IMR-90 (cell line): ENCODE results near the gene EVA1A. TPM values are rescaled to one million over a fixed set of nuclear protein-coding genes. Genes with fewer than 3 reads are reported as not detected.
A peak's percentile ranks its signal among the peaks of the same experiment; 100 is the strongest.

Experiments
- ATAC-seq: fragments of 200-7000 bp; cut with Tn5 transposase; 2 replicates; pipeline ENCODE4 v1.9.1; 2020; ENCODE audit warnings: low read depth, mild to moderate bottlenecking, moderate library complexity
- BruUV-seq: library from RNA; stranded (reverse); fragments of 400-500 nt; replicated peaks from 2 replicates; lab custom pipeline; 2021; lab: Mats Ljungman, UMichigan
- CTCF ChIA-PET: fragments of 300-600 bp; formaldehyde crosslinking; extraction: SDS; loops from one replicate; lab custom pipeline; 2021; ENCODE audit warnings: antibody characterized with exemption; lab: Yijun Ruan, JAX
- POLR2A ChIA-PET: fragments of 300-600 bp; sonication (Branson Sonifier 250); formaldehyde crosslinking; loops from one replicate; lab custom pipeline; 2022; ENCODE audit warnings: antibody characterized with exemption; ENCODE audit not compliant: unreplicated experiment; lab: Charles Lee
- DNase-seq: peaks from one replicate; pipeline ENCODE4 v3.0.0; 2013
- H2AFZ ChIP-seq: replicated peaks from 2 replicates; pipeline ENCODE3; 2013; ENCODE audit warnings: low read length, mild to moderate bottlenecking; ENCODE audit not compliant: poor library complexity
- H2AK5ac ChIP-seq: 2 replicates; pipeline ENCODE4 v1.6.1; 2013; ENCODE audit warnings: low read depth, low read length, inconsistent platforms
- H2AK9ac ChIP-seq: replicated peaks from 2 replicates; pipeline ENCODE3; 2013; ENCODE audit warnings: mild to moderate bottlenecking, low read depth, low read length, moderate library complexity; ENCODE audit not compliant: poor library complexity
- H2BK120ac ChIP-seq: 2 replicates; pipeline ENCODE4 v1.6.1; 2013; ENCODE audit warnings: low read depth, low read length, inconsistent platforms
- H2BK15ac ChIP-seq: 3 replicates; pipeline ENCODE4 v1.6.1; 2013; ENCODE audit warnings: low read depth, low read length, inconsistent platforms
- H2BK20ac ChIP-seq: 2 replicates; pipeline ENCODE4 v1.6.1; 2013; ENCODE audit warnings: low read depth, mild to moderate bottlenecking, inconsistent platforms, low read length, moderate library complexity
- H2BK5ac ChIP-seq: 2 replicates; pipeline ENCODE4 v1.6.1; 2013; ENCODE audit warnings: mild to moderate bottlenecking, low read depth, low read length, inconsistent platforms; ENCODE audit not compliant: poor library complexity, severe bottlenecking
- H3K14ac ChIP-seq: replicated peaks from 2 replicates; pipeline ENCODE4 v1.6.1; 2013; ENCODE audit warnings: low read depth, low read length, inconsistent platforms
- H3K18ac ChIP-seq: 2 replicates; pipeline ENCODE4 v1.6.1; 2013; ENCODE audit warnings: low read depth, low read length, control low read depth
- H3K23ac ChIP-seq: 2 replicates; pipeline ENCODE4 v1.6.1; 2013; ENCODE audit warnings: low read depth, low read length, inconsistent platforms
- H3K27ac ChIP-seq: 2 replicates; pipeline ENCODE4 v1.5.1; 2013; ENCODE audit warnings: mild to moderate bottlenecking, control low read depth, low read length; ENCODE audit not compliant: insufficient read depth
- H3K27me3 ChIP-seq: 2 replicates; pipeline ENCODE4 v1.6.1; 2013; ENCODE audit warnings: low read length; ENCODE audit not compliant: control insufficient read depth, insufficient read depth
- H3K36me3 ChIP-seq: 2 replicates; pipeline ENCODE4 v1.6.1; 2013; ENCODE audit warnings: low read length, mixed read lengths; ENCODE audit not compliant: control insufficient read depth, insufficient read depth
- H3K4ac ChIP-seq: 2 replicates; pipeline ENCODE4 v1.6.1; 2013; ENCODE audit warnings: low read depth, low read length, inconsistent platforms
- H3K4me1 ChIP-seq: 2 replicates; pipeline ENCODE4 v1.6.1; 2013; ENCODE audit warnings: low read length, mixed read lengths; ENCODE audit not compliant: control insufficient read depth, insufficient read depth
- H3K4me2 ChIP-seq: 2 replicates; pipeline ENCODE4 v1.6.1; 2013; ENCODE audit warnings: low read depth, mild to moderate bottlenecking, control low read depth, low read length, moderate library complexity
- H3K4me3 ChIP-seq: 2 replicates; pipeline ENCODE4 v1.5.1; 2013; ENCODE audit warnings: low read depth, mild to moderate bottlenecking, control low read depth, low read length, moderate library complexity; ENCODE audit not compliant: insufficient read depth
- H3K56ac ChIP-seq: 2 replicates; pipeline ENCODE4 v1.6.1; 2013; ENCODE audit warnings: low read length, inconsistent platforms; ENCODE audit not compliant: insufficient read depth; ENCODE audit errors: extremely low read depth
- H3K79me1 ChIP-seq, 2 experiments: 2 replicates each; pipeline ENCODE4 v1.6.1; 2013; ENCODE audit warnings: low read length in 2 of 2, inconsistent platforms in 1 of 2, low read depth in 1 of 2
- H3K9ac ChIP-seq: 2 replicates; pipeline ENCODE4 v1.6.1; 2013; ENCODE audit warnings: low read depth, low read length, control low read depth
- H3K9me1 ChIP-seq: 2 replicates; pipeline ENCODE4 v1.6.1; 2013; ENCODE audit warnings: low read length, inconsistent platforms; ENCODE audit not compliant: insufficient read depth
- H3K9me3 ChIP-seq: 2 replicates; pipeline ENCODE4 v1.6.1; 2013; ENCODE audit warnings: low read length; ENCODE audit not compliant: control insufficient read depth, insufficient read depth
- H4K20me1 ChIP-seq: 2 replicates; pipeline ENCODE4 v1.6.1; 2013; ENCODE audit warnings: low read length, inconsistent platforms; ENCODE audit not compliant: insufficient read depth
- H4K5ac ChIP-seq: 2 replicates; pipeline ENCODE4 v1.6.1; 2013; ENCODE audit warnings: mild to moderate bottlenecking, low read depth, low read length, control low read depth
- H4K8ac ChIP-seq, 2 experiments: 2 replicates each; pipeline ENCODE4 v1.6.1; 2013; ENCODE audit warnings: low read depth in 2 of 2, low read length in 2 of 2, control low read depth in 1 of 2, inconsistent platforms in 1 of 2
- H4K91ac ChIP-seq: 2 replicates; pipeline ENCODE4 v1.6.1; 2013; ENCODE audit warnings: low read depth, low read length, inconsistent platforms; ENCODE audit not compliant: insufficient read depth
- BHLHE40 ChIP-seq: fragments of 150-350 bp; IDR thresholded peaks from 2 replicates; pipeline ENCODE4 v1.6.1; 2016; ENCODE audit warnings: mild to moderate bottlenecking, low read depth, low read length
- whole genome bisulfite sequencing, 2 experiments: methylation state at CpG; one replicate each; pipeline versions ENCODE4 v1.1.5 to v1.1.7; 2013; ENCODE audit warnings: missing lambda C conversion rate in 2 of 2; ENCODE audit not compliant: insufficient read length in 1 of 2; ENCODE audit errors: extremely low coverage in 2 of 2; 5-methylcytosine and 5-hydroxymethylcytosine counted together
- dilution Hi-C: fragments of 300-500 bp; cut with HindIII; formaldehyde crosslinking; loops from one replicate; pipeline ENCODE4 v1.14.3; 2018; ENCODE audit warnings: low sequenced_read_pairs; ENCODE audit not compliant: unreplicated experiment
- in situ Hi-C: fragments of 300-500 bp; cut with MboI; formaldehyde crosslinking; loops from 3 replicates; pipeline ENCODE4 v1.14.3; 2019; ENCODE audit warnings: low sequenced_read_pairs, inconsistent platforms, mixed read lengths
- intact Hi-C: fragments of 100-400 bp; cut with micrococcal nuclease; formaldehyde crosslinking; loops from 2 replicates; pipeline ENCODE4 v1.10.0; 2022
- polyA plus RNA-seq, 3 experiments: library from polyadenylated mRNA; depleted of rRNA; stranded (reverse); fragments of >200 nt; gene quantifications; 2 replicates each; pipeline ENCODE4 v1.2.3, GENCODE V29; 2012; ENCODE audit warnings: low replicate concordance in 1 of 3
- total RNA-seq: library from RNA; depleted of rRNA; stranded (reverse); fragments of >200 nt; gene quantifications from 2 replicates; pipeline ENCODE4 v1.2.3, GENCODE V29; 2012

Gene EVA1A
- total and polyA plus RNA-seq, 2 of the 4 experiments (the other 2 are of a cell fraction): 54.5 to 93.7 TPM

DNA sequence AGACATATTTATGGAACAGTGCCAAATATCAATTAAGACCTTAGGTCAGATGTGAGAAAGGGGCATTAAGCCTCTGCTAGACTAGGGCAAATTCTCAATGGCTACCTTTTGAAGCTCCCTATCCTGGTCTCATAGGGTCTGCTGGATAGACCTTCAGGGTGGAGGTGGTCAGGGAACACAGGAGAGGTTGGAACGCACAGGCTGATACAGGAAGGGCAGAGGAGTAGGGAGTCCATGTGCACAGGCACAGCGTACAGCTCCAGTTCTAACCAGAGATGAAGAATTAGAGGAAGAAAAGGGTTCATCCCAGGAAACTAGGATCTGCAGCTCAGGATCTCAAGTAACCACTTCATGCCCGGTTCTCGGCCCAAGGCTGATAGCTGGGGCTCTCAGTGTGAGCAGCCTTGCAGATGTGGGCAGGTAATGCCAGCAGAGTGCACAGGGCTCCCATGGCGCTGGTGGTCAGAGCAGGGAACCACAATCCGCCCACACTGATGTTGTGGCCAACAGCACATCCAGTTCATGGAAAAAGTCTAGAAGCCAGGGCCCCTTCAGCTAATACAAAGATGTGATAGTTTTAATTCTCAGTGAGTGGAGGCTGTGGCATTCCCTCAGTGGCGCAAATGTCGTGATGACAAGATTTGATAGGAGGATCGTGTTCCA, 3.4 kb upstream of the EVA1A start:
- H2BK15ac ChIP-seq: no peak overlapping the region
- H3K9me1 ChIP-seq: peaks cover 13% of the 10 kb centered on the region
- H3K27ac ChIP-seq: no peak overlapping the region
- H3K4me2 ChIP-seq: no peak overlapping the region
- DNase-seq (no peak), ATAC-seq (no peak)
- H2BK20ac ChIP-seq: no peak overlapping the region
- peaks cover 8 to 29% of the 10 kb centered on the region in 2 experiments for H3K79me1 ChIP-seq
- H3K18ac ChIP-seq: no peak overlapping the region
- in situ Hi-C loops: loop anchor here (5.0 kb wide), 1 partner anchor 43 kb away; no protein-coding TSS in a partner anchor
- ChIA-PET CTCF (interaction anchor here (2.2 kb wide), 1 partner anchor 10 kb away, joined by 12 read pairs; no protein-coding TSS in a partner anchor), POLR2A (interaction anchor here (0.9 kb wide), 1 partner anchor 32 kb away, joined by 3 read pairs; no protein-coding TSS in a partner anchor)
- H4K91ac ChIP-seq: no peak overlapping the region
- no peak overlapping the region for H3K9ac ChIP-seq
- peaks cover 4% of the 10 kb centered on the region; the same call in 1 of the 2 replicates for H4K20me1 ChIP-seq
- H2BK120ac ChIP-seq: no peak overlapping the region
- no peak overlapping the region for H3K4ac ChIP-seq
- H4K8ac ChIP-seq: no peak overlapping the region
- H2AFZ ChIP-seq: no peak overlapping the region
- no peaks in the 10 kb centered on the region for H3K36me3 ChIP-seq
- no peak for TF ChIP-seq BHLHE40
- H3K9me3 ChIP-seq: no peaks in the 10 kb centered on the region
- no TSS peak for BruUV-seq
- dilution Hi-C loops: no loop called here
- no peaks in the 10 kb centered on the region for H3K27me3 ChIP-seq
- no peak overlapping the region for H3K14ac ChIP-seq
- no peak overlapping the region for H3K23ac ChIP-seq
- H3K4me1 ChIP-seq: peaks cover 12% of the 10 kb centered on the region
- no peak overlapping the region for H2BK5ac ChIP-seq
- H2AK5ac ChIP-seq: peak overlapping the region; percentile 70; the same call in 1 of the 2 replicates
- H4K5ac ChIP-seq: no peak overlapping the region
- intact Hi-C loops: no loop called here
- no peak overlapping the region for H3K56ac ChIP-seq
- H2AK9ac ChIP-seq: no peak overlapping the region
- WGBS, 2 experiments: 96% methylated on average over 3 of the region's 9 CpGs; no CpG with 5 or more reads in 1 of the 2 experiments
- no peak overlapping the region for H3K4me3 ChIP-seq
